Activated CD8-positive, alpha-beta T cell treated with anti-CD3 and anti-CD28 coated beads, Interleukin-2, amount 10 ng/mL, durations not matched to agents 7 days and 5 days (primary cell): Measurements from ENCODE around the gene IL21R. TPM values are rescaled to one million over a fixed set of nuclear protein-coding genes. Genes with fewer than 3 reads are reported as not detected.
A peak's percentile ranks its signal among the peaks of the same experiment; 100 is the strongest.
"Not testable (repeated sequence)": the region's sequence is repeated elsewhere in the genome, so short reads cannot be mapped to it uniquely, and the experiment has no call there.

ENCODE experiments used
- ATAC-seq: fragments of 150-1000 bp; cut with Tn5 transposase; one replicate; pipeline ENCODE4 v1.10.0; 2021; ENCODE audit warnings: moderate library complexity
- CTCF ChIA-PET: fragments of 350-600 bp; sonication (Branson Sonifier 250); formaldehyde crosslinking; loops from one replicate; lab custom pipeline; 2021; ENCODE audit warnings: antibody characterized with exemption; lab: Charles Lee
- POLR2A ChIA-PET: fragments of 350-600 bp; sonication (Branson Sonifier 250); formaldehyde crosslinking; loops from one replicate; lab custom pipeline; 2021; ENCODE audit warnings: antibody characterized with exemption; lab: Charles Lee
- DNase-seq: peaks from one replicate; pipeline ENCODE4 v3.0.0-alpha.2; 2020
- H3K27ac Mint-ChIP-seq: one replicate; pipeline ENCODE4 v1.8.0; 2021; ENCODE audit warnings: mild to moderate bottlenecking, mixed read lengths
- H3K27me3 Mint-ChIP-seq: one replicate; pipeline ENCODE4 v1.8.0; 2021; ENCODE audit warnings: low read depth, mixed read lengths
- H3K36me3 Mint-ChIP-seq: one replicate; pipeline ENCODE4 v1.8.0; 2021; ENCODE audit warnings: low read depth, mixed read lengths
- H3K4me1 Mint-ChIP-seq: one replicate; pipeline ENCODE4 v1.8.0; 2021; ENCODE audit warnings: low read depth, mixed read lengths
- H3K4me3 Mint-ChIP-seq: one replicate; pipeline ENCODE4 v1.8.0; 2021; ENCODE audit warnings: mild to moderate bottlenecking, mixed read lengths
- H3K9me3 Mint-ChIP-seq: one replicate; pipeline ENCODE4 v1.8.0; 2022; ENCODE audit warnings: mixed read lengths; ENCODE audit not compliant: insufficient read depth
- total RNA-seq, 2 experiments: library from RNA; stranded (reverse); gene quantifications; one replicate each; pipeline ENCODE4 v1.2.3, GENCODE V29; 2021

The IL21R gene
- total RNA-seq, 2 experiments from 2014 or later: 23.5 to 24.2 TPM

DNA sequence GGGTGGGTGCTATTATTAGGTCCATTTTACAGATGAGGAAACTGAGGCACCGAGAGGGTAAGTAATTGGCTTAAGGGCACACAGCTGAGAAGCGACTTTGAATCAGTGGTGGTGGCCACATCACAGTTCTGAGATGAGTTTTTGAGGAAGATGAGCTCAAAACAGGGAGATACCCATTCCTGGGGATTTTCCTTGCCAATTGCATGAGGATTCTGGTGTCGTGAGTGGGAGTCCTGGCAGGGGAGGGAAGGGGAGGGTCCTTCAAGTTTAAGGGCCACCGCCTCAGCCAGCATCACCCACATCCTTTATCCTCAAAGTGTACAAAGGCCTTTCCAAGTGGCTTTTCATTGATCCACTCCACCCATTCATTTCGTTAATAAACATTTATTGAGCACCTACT is 45.3 kb downstream of the IL21R start:
- peak overlapping the region; percentile 96 for H3K27ac Mint-ChIP-seq
- H3K9me3 Mint-ChIP-seq: peaks cover 4% of the 10 kb centered on the region
- ATAC-seq (no peak), DNase-seq (no peak)
- ChIA-PET POLR2A (interaction anchor here (0.7 to 2.6 kb wide), 12 partner anchors 14 to 212 kb away, joined by 3 to 17 read pairs (median 4); partner anchors contain the start of gene IL21R), CTCF (interaction anchor here (0.5 to 2.5 kb wide), 10 partner anchors 9 to 278 kb away, joined by 3 to 11 read pairs (median 5); no protein-coding TSS in a partner anchor)
- no peak overlapping the region for H3K4me3 Mint-ChIP-seq
- peaks cover 91% of the 10 kb centered on the region for H3K36me3 Mint-ChIP-seq
- H3K27me3 Mint-ChIP-seq: no peaks in the 10 kb centered on the region
- peaks cover 65% of the 10 kb centered on the region for H3K4me1 Mint-ChIP-seq

DNA sequence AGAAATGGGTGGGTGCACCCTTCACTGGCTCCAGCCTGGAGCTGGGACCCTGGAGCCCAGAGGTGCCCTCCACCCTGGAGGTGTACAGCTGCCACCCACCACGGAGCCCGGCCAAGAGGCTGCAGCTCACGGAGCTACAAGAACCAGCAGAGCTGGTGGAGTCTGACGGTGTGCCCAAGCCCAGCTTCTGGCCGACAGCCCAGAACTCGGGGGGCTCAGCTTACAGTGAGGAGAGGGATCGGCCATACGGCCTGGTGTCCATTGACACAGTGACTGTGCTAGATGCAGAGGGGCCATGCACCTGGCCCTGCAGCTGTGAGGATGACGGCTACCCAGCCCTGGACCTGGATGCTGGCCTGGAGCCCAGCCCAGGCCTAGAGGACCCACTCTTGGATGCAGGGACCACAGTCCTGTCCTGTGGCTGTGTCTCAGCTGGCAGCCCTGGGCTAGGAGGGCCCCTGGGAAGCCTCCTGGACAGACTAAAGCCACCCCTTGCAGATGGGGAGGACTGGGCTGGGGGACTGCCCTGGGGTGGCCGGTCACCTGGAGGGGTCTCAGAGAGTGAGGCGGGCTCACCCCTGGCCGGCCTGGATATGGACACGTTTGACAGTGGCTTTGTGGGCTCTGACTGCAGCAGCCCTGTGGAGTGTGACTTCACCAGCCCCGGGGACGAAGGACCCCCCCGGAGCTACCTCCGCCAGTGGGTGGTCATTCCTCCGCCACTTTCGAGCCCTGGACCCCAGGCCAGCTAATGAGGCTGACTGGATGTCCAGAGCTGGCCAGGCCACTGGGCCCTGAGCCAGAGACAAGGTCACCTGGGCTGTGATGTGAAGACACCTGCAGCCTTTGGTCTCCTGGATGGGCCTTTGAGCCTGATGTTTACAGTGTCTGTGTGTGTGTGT is 46.8 kb downstream of the IL21R start:
- CTCF ChIA-PET: interaction anchor here (1.5 to 5.7 kb wide), 2 partner anchors 213 to 269 kb away, joined by 4 to 37 read pairs; no protein-coding TSS in a partner anchor
- Mint-ChIP-seq H3K4me3 (peak overlapping the region; percentile 72), H3K4me1 (peaks cover 69% of the 10 kb centered on the region), H3K9me3 (peaks cover 4% of the 10 kb centered on the region), H3K27ac (peak overlapping the region; percentile 95), H3K27me3 (no peaks in the 10 kb centered on the region), H3K36me3 (peaks cover 86% of the 10 kb centered on the region)
- POLR2A ChIA-PET: interaction anchor here (1.0 to 4.2 kb wide), 7 partner anchors 15 to 245 kb away, joined by 3 to 21 read pairs (median 7); partner anchors contain the start of genes IL21R and KDM8
- no peak for DNase-seq
- no peak for ATAC-seq

DNA sequence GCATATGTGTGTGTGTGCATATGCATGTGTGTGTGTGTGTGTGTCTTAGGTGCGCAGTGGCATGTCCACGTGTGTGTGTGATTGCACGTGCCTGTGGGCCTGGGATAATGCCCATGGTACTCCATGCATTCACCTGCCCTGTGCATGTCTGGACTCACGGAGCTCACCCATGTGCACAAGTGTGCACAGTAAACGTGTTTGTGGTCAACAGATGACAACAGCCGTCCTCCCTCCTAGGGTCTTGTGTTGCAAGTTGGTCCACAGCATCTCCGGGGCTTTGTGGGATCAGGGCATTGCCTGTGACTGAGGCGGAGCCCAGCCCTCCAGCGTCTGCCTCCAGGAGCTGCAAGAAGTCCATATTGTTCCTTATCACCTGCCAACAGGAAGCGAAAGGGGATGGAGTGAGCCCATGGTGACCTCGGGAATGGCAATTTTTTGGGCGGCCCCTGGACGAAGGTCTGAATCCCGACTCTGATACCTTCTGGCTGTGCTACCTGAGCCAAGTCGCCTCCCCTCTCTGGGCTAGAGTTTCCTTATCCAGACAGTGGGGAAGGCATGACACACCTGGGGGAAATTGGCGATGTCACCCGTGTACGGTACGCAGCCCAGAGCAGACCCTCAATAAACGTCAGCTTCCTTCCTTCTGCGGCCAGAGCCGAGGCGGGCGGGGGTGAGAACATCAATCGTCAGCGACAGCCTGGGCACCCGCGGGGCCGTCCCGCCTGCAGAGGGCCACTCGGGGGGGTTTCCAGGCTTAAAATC is 47.6 kb downstream of the IL21R start:
- H3K36me3 Mint-ChIP-seq: peaks cover 77% of the 10 kb centered on the region
- peak; percentile 71 for ATAC-seq
- CTCF ChIA-PET: interaction anchor here (1.0 to 5.7 kb wide), 10 partner anchors 9 to 278 kb away, joined by 3 to 37 read pairs (median 6); no protein-coding TSS in a partner anchor
- peak overlapping the region; percentile 72 for H3K4me3 Mint-ChIP-seq
- peak; percentile 88 for DNase-seq
- H3K9me3 Mint-ChIP-seq: peaks cover 4% of the 10 kb centered on the region
- H3K27me3 Mint-ChIP-seq: no peaks in the 10 kb centered on the region
- peaks cover 71% of the 10 kb centered on the region for H3K4me1 Mint-ChIP-seq
- POLR2A ChIA-PET: interaction anchor here (0.8 to 4.2 kb wide), 12 partner anchors 9 to 246 kb away, joined by 3 to 21 read pairs (median 6); partner anchors contain the start of genes IL21R and KDM8
- peak overlapping the region; percentile 95 for H3K27ac Mint-ChIP-seq

DNA sequence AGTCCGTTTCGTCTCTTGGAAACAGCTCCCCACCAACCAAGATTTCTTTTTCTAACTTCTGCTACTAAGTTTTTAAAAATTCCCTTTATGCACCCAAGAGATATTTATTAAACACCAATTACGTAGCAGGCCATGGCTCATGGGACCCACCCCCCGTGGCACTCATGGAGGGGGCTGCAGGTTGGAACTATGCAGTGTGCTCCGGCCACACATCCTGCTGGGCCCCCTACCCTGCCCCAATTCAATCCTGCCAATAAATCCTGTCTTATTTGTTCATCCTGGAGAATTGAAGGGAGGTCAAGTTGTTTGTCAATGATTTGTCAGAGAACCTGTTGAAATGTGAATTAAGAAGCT is 48.2 kb downstream of the IL21R start:
- peak overlapping the region; percentile 95 for H3K27ac Mint-ChIP-seq
- H3K27me3 Mint-ChIP-seq: no peaks in the 10 kb centered on the region
- H3K9me3 Mint-ChIP-seq: no peaks in the 10 kb centered on the region
- peak; percentile 11 for ATAC-seq
- ChIA-PET POLR2A (interaction anchor here (0.8 to 4.2 kb wide), 10 partner anchors 10 to 215 kb away, joined by 3 to 21 read pairs (median 6); partner anchors contain the start of gene IL21R), CTCF (interaction anchor here (0.8 to 5.7 kb wide), 12 partner anchors 9 to 278 kb away, joined by 3 to 37 read pairs (median 6); no protein-coding TSS in a partner anchor)
- peak overlapping the region; percentile 72 for H3K4me3 Mint-ChIP-seq
- H3K4me1 Mint-ChIP-seq: peaks cover 70% of the 10 kb centered on the region
- peaks cover 72% of the 10 kb centered on the region for H3K36me3 Mint-ChIP-seq
- no peak for DNase-seq

DNA sequence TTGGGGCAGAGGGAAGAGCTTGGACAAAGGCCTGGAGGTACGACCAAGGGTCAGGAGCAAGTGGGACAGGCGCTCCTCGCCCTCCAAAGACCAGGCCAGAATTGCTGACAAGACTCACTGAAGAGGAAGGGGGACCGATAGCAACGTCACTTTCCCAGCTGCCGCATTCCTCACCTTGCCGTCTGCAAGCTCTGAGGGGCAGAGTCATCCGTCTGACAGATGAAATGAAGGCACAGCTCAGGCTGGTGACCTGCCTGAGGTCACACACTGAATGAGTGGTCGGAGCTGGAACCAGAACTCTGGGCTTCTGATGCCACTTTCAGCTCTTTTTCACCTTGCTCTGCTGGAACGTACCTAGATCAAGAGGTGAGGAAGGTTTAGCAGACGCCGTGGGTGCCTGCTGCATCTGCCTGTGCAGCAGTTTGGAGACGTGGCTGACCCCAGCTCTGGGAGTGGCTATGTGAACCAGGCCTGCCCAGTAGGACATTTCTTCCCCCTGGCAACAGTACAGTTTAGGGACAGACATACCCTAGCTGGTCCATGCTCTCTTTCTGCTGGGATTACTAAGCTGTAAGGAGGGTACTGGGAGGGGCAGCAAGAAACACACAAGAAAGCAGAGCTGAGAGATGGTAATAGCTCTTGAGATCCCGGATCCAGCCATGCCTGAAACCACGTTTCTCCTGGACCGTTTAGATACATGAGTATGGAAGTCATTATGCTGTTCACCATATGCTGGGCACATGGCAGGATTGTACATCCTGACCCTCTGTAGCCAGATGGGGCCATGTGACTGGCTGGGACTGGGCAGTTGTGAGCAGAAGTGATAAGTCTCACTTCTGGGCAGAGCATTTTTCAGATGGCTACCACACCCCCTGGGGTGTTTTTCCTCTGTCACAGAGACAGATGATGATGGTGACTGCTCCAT is 50.9 kb downstream of the IL21R start:
- CTCF ChIA-PET: interaction anchor here (0.9 to 5.7 kb wide), 6 partner anchors 75 to 284 kb away, joined by 3 to 37 read pairs (median 8); no protein-coding TSS in a partner anchor
- Mint-ChIP-seq H3K9me3 (no peaks in the 10 kb centered on the region), H3K4me3 (no peak overlapping the region), H3K4me1 (peaks cover 73% of the 10 kb centered on the region), H3K27me3 (no peaks in the 10 kb centered on the region), H3K36me3 (peaks cover 45% of the 10 kb centered on the region), H3K27ac (peak overlapping the region; percentile 50)
- ATAC-seq (no peak), DNase-seq (no peak)
- POLR2A ChIA-PET: interaction anchor here (0.9 to 4.2 kb wide), 4 partner anchors 11 to 203 kb away, joined by 3 to 21 read pairs (median 8); partner anchors contain the start of gene IL21R

DNA sequence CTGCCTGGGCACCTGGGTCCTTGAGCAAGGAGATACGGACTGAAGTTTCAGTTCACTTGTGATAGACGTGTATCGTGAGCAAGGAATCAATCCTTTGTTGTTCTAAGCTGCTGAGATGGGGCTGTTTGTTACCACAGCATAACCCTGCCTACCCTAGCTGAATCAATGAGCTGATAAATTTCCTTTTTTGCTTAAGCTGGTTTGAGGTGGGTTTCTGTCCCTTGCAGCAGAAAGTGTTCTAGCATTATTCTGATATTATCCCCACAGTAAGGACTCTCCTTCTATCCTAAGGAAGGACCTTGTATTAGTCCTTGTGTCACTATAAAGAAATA is 51.5 kb downstream of the IL21R start:
- Mint-ChIP-seq H3K36me3 (peaks cover 39% of the 10 kb centered on the region), H3K27ac (no peak overlapping the region), H3K4me1 (peaks cover 67% of the 10 kb centered on the region), H3K9me3 (no peaks in the 10 kb centered on the region), H3K4me3 (no peak overlapping the region), H3K27me3 (no peaks in the 10 kb centered on the region)
- ChIA-PET POLR2A (interaction anchor here (0.7 to 1.9 kb wide), 2 partner anchors 46 to 52 kb away, joined by 3 to 7 read pairs; partner anchors contain the start of gene IL21R), CTCF (interaction anchor here (0.9 to 5.7 kb wide), 6 partner anchors 75 to 284 kb away, joined by 3 to 37 read pairs (median 8); no protein-coding TSS in a partner anchor)
- ATAC-seq (no peak), DNase-seq (no peak)

DNA sequence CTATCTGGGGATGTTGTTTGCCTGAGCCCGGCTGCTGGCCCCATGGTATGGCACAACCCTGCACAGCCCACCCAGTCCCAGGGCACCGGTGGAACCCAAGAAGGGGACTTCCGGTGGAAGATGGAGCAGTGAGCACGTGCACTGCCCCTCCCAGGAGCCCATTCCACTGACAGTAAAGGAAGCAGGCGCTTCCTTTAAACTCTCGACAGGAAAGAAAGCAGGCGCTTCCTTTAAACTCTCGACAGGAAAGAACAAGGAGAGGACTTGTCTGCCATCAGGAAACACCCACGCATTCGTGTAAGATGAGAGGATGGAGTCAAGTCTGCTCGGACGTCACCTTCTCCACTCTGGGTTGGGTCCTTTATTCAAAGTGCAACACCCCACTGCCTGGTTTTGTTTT is 53.7 kb downstream of the IL21R start:
- Mint-ChIP-seq H3K4me1 (peaks cover 56% of the 10 kb centered on the region), H3K27me3 (no peaks in the 10 kb centered on the region), H3K27ac (peak overlapping the region; percentile 37), H3K4me3 (no peak overlapping the region), H3K36me3 (peaks cover 35% of the 10 kb centered on the region), H3K9me3 (no peaks in the 10 kb centered on the region)
- ChIA-PET POLR2A (interaction anchor here (0.6 to 1.5 kb wide), 4 partner anchors 47 to 105 kb away, joined by 3 to 5 read pairs (median 3); no protein-coding TSS in a partner anchor), CTCF (interaction anchor here (0.6 to 1.9 kb wide), 8 partner anchors 81 to 301 kb away, joined by 3 to 6 read pairs (median 4); no protein-coding TSS in a partner anchor)
- DNase-seq (no peak), ATAC-seq (peak; percentile 21)

DNA sequence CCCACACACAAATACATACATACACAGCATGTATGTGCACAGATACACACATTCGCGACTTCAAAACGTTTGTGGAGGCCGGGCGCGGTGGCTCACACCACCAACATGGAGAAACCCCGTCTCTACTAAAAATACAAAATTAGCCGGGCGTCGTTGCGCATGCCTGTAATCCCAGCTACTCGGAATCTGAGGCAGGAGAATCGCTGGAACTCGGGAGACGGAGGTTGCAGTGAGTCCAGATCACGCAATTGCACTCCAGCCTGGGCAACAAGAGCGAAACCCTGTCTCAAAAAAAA is 55.6 kb downstream of the IL21R start:
- ChIA-PET POLR2A (interaction anchor here (1.1 kb wide), 1 partner anchor 278 kb away, joined by 3 read pairs; no protein-coding TSS in a partner anchor), CTCF (interaction anchor here (1.7 to 3.2 kb wide), 3 partner anchors 90 to 278 kb away, joined by 8 to 18 read pairs (median 16); no protein-coding TSS in a partner anchor)
- DNase-seq, H3K4me3 Mint-ChIP-seq, H3K27me3 Mint-ChIP-seq, H3K9me3 Mint-ChIP-seq, H3K27ac Mint-ChIP-seq, ATAC-seq: not testable (repeated sequence)
- H3K4me1 Mint-ChIP-seq: peaks cover 53% of the 10 kb centered on the region
- peaks cover 34% of the 10 kb centered on the region for H3K36me3 Mint-ChIP-seq

DNA sequence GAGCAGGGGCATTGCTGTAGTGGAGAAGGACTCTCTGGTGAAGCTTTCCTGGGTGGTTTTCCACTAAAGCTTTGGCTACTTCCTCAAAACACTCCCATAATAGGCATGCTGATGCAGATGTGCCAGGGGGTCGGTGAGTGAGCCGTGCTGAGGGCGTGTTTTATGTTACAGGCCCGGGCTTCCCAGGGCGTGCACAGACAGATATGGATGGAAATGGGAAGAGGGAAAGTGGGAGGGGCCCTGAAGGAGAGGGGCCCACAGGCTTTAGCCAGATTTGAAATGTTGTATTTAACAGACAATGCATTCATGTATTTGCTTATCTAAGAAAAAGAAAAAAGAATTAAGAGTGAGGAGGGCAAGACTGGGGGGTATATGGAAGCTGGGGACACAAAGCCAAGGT is 56.3 kb downstream of the IL21R start:
- no peaks in the 10 kb centered on the region for H3K9me3 Mint-ChIP-seq
- no peak for ATAC-seq
- H3K36me3 Mint-ChIP-seq: peaks cover 32% of the 10 kb centered on the region
- no peaks in the 10 kb centered on the region for H3K27me3 Mint-ChIP-seq
- ChIA-PET CTCF (interaction anchor here (1.1 to 3.2 kb wide), 3 partner anchors 8 to 279 kb away, joined by 3 to 18 read pairs (median 16); no protein-coding TSS in a partner anchor), POLR2A (interaction anchor here (0.9 to 1.1 kb wide), 2 partner anchors 70 to 279 kb away, joined by 3 read pairs; no protein-coding TSS in a partner anchor)
- H3K4me1 Mint-ChIP-seq: peaks cover 60% of the 10 kb centered on the region
- H3K27ac Mint-ChIP-seq: no peak overlapping the region
- no peak overlapping the region for H3K4me3 Mint-ChIP-seq
- no peak for DNase-seq
